ENCODE results near the gene SSTR3.
"Not testable (repeated sequence)": the region's sequence is repeated elsewhere in the genome, so short reads cannot be mapped to it uniquely, and the experiment has no call there.

Gene SSTR3

DNA sequence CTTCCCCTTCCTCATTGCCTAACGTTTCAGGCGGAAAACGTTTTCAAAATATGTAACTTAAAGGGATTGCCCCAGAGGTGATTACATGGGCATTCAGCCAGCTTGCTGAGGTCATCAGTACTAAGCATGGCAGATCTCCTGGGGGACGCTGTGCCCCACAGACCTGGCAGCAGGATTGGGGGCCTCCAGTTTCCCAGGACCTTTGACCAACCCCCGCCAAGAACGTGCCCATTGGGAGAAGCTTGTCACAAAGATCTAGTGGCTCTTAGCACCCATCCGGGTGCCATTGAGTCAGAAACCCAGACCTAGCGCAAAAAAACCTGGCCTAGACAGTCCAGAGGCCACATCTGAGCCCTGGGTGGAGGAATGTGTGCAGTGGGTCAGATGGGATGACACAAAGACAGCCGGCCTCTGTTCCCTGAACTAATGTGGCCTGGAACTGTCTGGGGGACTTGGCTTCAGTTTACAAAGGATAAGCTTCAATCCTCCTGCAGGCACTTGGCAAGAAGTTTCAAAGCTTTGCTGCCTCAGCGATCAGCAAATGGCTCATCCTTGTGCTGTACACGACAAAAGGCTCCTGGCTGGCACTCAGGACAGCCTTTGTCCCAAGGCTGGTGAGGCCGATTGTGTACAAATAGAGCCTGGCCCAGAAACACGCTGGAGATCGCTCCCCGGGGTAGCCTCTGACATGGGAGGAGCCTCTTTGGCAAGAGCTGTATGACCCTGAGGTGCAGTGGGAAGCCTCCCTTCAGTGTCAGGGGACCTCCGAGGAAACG lies 33.7 kb downstream of the SSTR3 start:
- no peak for DNase-seq

- DNase-seq = no peak
Observed at GRCh38 chr22:37177755-37178154, 34.5 kb downstream of the SSTR3 start.

DNA sequence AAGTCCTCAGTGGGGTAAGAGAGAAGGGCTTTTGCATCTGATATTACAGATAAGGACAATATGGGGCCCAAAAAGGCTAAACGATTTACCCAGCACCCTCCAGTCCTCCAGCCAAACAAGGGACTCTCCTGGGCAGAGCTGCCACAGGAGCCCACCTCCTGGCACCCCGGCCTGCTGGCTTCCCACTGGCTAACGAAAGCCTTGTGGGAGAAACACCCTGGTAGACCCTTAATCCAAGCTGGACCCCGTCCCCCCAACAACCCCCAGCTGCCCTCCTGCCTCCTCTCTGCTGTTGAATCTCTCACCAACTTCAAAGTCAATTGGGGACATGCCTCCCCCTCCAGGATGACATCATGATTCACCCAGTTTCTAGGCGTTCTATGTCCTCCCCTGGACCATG lies 35.1 kb downstream of the SSTR3 start:
- no peak for DNase-seq

GRCh38 chr22:37176464-37177061 lies 35.7 kb downstream of the SSTR3 start:
- DNase-seq = no peak

- no peak for DNase-seq
Observed at GRCh38 chr22:37175414-37176281, 36.6 kb downstream of the SSTR3 start.

GRCh38 chr22:37174964-37175363 lies 37.3 kb downstream of the SSTR3 start:
- DNase-seq = no peak

GRCh38 chr22:37173709-37174108 lies 38.6 kb downstream of the SSTR3 start:
- no peak for DNase-seq

- DNase-seq = no peak
Observed at GRCh38 chr22:37172266-37173245, 39.7 kb downstream of the SSTR3 start.

DNA sequence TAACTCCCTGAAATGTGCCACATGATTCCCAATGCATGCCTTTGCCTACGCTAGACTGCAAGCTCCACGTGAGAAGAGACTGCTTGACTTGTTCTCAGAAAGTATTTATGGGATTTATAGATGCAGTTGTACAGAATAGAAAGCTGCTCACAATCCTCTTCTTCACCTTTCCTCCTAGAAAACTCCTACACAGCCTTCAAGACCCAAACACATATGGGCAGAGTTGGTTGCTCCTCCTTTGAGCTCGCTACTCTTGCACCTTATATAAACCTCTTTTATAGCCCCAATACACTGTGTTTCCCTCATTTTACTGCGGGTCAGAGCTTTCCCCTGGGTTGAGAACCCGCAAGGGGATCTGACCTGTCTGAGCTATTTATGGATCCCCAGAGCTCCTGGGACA lies 40.6 kb downstream of the SSTR3 start:
- no peak for DNase-seq

GRCh38 chr22:37170689-37171405 lies 41.4 kb downstream of the SSTR3 start:
- not testable (repeated sequence) for DNase-seq

DNA sequence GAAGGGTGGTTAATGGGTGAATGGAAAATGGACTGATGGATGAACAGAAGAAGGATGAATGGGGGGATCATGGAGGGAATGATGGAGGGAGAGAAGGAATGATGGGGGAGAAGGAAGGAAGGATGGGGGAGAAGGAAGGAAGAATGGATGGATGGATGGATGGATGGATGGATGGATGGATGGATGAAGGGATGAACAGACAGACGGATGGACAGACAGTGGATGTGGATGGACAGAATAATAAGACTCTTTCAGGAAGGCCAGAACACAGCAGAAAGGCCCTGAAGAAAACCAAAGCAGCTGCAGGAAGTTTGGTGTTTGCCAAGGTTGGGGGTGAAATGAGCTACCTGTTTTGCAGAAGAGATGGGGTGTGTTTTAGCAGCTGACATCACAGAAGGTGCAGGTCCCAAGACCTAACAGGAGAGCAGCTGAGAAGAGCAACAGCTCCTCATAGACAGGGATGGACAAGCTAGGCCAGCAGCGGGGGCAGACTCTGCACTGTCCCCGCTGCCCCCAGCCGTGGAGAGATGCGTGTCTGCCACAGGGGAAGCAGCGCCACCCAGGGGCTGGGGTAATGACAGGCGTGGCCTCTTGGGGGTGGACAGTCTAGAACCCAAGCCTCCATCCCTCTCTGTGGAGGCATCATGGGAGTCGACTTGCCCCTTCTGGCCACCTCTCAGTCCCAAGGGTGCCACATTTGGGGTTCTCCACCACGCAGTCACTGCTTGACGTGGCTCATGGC lies 42.2 kb downstream of the SSTR3 start:
- no peak for DNase-seq

DNA sequence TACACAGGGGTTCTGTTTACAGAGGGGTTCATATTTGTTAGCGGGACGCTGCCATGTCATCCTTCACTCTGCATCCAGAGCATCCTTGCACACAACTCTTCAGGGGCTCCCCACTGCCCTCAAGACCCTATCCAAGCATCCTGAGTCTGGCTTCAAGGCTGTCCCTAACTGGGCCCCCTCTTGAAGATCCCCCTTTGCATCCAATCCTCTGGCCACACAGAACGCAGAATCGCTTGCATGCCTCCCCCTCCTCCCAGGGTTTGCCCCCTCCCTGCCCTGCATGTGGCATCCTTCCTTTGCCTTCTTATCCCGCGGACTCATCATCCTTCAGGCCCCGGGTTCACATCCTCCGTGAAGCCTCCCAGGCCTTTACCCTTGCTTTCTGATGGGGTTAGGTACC lies 42.9 kb downstream of the SSTR3 start:
- DNase-seq = no peak

DNA sequence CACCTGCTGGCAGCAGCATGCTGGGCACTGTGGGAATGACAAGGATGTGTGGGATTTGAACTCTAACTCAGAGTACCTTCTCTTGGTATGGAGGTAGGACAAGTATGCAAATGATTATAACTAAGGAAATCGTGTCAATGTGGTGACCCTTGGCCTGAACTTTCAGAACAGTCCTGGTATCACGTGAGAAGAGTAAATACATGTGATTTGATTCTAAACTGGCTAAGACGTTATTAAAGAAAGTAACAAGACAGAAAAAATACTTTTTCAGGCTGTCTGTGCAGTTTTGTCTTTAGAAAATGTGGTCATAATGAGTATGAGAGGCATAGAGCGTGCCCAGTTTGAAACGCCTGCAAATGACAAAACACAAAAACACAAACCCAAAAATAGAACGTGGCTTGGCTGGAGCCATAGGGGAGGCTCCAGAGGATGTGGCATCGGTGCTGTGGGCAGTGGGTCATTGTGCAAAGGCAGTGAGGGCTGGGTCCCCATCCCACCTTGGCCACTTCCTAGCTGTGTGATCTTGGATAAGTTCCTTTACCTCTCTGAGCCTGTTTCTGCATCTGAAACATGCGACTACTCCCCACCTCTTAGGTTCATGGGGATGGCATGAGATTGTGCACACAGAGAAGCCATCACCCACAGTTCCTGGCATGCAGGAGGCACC lies 44.2 kb downstream of the SSTR3 start:
- DNase-seq = no peak

DNA sequence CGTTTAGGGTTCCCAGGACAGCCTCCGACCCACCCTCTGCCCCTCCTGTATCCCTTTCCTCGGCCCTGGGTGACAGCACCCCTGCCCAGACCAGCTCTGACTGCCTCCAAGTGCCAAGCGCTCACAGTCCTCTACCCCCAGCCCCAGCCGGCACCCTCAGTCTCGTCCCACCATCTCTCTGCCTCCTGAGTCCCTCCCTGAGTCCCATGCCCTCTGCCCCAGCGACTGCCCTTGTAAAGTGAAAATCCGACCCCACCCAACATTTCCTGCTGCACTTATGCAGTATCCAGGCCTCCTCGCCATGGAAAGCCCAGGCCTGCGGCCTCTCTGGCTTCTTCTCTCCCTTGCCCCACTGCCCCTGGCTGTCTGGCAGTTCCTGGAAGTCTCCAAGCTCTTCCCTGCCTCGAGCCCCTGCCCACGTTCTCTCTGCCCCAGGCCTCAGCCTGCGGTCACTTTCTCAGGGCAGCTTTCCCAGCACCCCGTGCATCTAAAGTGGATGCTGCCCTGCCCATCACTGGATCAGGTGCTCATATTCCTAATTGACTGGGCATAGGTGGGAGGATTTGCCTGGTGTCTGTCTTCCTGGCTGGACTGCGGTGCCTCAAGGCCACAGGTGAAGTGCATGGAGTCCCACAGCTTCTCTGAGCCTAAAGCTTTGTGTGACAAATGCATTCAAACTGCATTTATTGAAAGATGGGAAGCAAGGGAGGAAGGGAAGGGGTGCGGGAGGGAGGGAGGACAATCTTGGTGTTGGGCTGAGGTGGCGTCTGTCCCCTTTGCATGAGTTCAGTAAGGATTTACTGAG lies 44.9 kb downstream of the SSTR3 start:
- DNase-seq = no peak

- DNase-seq = no peak
Observed at GRCh38 chr22:37166675-37167066, 45.6 kb downstream of the SSTR3 start.

DNA sequence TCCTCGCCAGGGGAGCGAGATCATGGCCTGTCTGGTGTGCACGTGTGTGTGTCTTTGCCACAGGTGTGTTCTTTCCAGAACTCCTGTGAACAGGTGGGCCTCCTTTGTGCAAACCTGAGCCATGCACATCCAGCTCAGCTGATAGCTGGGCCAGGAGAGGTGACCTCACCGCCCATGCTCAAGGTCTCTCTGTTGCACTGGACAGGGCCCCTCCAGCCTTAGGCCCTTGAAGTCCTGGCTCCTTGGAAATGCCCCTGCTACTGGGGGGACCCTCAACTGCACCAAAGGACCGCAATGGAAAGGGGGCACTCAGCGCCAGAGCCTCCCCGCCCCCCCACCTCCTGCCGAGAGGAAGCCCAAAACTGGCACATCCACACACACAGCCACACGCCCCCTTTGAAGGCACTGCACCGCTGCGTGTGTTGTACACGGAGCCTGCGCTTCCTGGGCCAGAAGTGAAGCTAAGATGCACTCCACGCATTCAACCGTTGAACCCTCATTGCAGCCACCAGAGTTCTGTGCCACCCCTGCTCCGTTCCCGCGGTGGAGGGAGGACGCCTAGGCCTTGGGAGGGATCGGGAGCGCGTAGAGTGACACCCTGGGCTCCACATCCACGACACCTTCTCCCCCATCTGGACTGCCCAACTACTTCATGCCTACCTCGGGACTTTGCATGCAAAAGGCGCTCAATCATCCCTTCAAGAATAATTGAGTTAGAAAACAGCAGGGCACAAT lies 46.2 kb downstream of the SSTR3 start:
- no peak for DNase-seq

DNA sequence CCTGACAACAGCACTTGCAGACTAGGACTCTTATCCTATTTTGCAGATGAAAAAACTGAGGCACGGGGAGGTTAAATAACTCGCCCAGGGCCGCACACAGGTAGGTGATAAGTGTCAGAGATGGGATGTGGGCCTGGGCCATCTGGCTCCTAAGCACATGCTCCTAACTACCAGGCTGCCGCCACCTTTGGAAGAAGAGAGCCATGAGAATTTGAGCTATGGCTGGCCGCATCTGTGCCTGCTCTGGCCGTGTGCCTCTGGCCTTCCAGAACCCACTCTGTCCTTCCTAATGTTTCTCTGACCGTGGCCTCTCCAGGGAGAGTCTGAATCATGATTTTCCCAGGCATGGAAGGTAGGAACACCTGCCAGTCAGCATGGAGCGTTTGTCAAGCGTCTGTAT lies 47.2 kb downstream of the SSTR3 start:
- DNase-seq = no peak

DNA sequence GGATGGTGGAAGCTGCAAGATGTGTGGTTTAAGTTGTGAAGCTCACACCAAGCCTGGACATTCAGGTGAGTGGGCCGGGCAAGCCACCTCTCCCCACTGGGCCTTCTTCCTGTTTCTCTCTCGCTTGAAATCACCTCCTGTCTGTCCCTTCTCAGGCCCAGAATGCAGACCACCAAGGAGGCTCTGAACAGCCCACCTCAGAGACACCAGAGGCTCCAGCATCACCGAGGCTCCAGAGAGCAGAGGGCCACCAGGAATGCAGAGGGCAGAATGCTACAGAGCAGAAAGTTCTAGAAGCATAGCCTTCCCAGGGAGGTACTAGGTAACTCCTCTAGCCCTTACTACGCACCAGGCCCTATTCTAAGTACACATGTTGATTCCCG lies 47.8 kb downstream of the SSTR3 start:
- DNase-seq = no peak

Data from NCI-H2107 (cell line).